ENCODE measurements around the gene ELSPBP1. TPM values are rescaled to one million over a fixed set of nuclear protein-coding genes. Genes with fewer than 3 reads are reported as not detected.
"Not testable (repeated sequence)": the region's sequence is repeated elsewhere in the genome, so short reads cannot be mapped to it uniquely, and the experiment has no call there.

ELSPBP1 gene
- total RNA-seq, 1 donor: not detected

DNA sequence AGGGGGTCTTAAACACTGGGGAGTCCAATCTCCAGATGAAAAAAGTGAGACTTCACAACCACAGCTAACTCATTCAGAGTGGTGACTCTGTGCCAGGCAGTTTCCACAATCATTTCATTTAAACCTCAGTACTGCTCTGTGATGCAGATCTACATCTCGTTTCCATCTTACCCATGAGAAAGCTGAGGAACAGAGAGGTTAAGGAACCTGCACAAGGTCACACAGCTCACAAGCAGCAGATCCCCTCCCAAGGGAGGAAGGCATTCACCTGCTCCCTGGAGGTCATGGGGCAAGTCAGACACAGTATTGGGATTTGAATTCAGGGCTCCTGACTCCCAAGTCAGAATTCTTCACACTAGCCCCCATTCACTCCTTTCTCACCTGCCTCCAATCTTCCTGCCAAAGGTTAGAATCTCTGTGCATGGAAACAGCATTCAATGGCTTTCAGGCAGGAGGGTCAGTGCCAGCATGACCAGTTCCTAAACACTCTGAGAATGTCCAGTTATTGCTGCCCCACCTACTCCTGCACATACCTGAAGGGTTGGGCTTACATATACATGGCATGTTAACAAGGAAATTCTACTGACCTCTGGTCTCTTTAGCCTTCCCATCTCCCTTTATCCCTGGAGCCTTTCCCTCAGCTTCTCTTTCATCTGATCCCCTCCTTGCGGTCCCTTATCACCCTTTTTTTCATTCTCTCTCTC is 47.6 kb downstream of the ELSPBP1 start:
- no peak for DNase-seq (ENCODE audit: low read depth in 2 of 3, low spot score in 2 of 3)

DNA sequence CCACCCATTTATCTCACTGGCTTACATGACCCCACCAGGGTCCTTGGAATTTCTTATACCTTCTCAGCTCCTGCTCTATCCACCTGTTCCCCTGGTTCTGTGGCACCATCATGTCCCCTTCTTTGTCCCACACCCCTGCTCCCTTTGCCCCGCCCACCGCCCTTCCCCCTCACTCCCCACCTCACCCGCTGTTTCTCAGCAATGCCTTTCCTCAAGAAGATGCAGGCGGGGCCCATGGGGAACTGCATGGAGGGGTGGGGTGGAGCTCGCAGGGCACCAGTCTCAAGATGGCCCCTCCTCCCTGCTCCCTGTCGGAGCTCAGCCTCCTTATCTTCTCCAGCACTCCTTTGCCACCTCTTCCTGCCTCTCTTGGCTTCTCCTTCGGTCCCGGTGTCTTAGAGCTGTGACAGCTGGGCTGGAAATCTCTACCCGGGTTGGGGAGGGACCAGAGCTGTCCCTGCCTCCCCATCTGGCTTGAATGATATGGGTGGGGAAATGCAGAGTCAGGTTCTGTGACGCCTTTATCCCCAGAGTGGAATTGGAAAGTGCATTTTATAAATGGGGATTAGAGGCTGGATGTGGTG is 49.3 kb downstream of the ELSPBP1 start, which contains the start of gene CABP5:
Gene CABP5 (minus strand): TSS at position 405 of the 584 bp plus-strand sequence. CDS start 157 bp downstream, at position 248.
- peak in 1 of 3 donors; percentile 3 for DNase-seq (ENCODE audit: low read depth in 2 of 3, low spot score in 2 of 3)

DNA sequence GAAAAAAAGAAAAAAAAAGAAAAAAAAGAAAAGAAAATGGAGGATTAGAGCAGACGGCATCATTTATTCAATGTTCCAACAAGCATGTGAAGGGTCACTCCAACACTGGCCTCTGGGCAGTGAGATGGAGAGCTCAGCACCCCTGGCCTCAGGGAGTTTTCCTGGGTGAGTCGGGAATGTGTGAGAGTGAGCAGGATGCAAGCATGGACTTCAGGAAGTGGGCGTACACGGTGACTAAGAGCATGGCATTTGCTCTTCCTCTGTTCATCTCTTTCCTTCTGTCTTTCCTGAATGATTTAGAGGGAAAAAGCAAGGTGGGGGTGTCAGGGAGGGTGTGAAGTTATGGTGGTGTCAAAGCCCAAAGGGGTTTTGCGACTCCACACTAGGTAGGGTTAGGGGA is 50.1 kb downstream of the ELSPBP1 start:
- DNase-seq (ENCODE audit: low read depth in 2 of 3, low spot score in 2 of 3): no peak

DNA sequence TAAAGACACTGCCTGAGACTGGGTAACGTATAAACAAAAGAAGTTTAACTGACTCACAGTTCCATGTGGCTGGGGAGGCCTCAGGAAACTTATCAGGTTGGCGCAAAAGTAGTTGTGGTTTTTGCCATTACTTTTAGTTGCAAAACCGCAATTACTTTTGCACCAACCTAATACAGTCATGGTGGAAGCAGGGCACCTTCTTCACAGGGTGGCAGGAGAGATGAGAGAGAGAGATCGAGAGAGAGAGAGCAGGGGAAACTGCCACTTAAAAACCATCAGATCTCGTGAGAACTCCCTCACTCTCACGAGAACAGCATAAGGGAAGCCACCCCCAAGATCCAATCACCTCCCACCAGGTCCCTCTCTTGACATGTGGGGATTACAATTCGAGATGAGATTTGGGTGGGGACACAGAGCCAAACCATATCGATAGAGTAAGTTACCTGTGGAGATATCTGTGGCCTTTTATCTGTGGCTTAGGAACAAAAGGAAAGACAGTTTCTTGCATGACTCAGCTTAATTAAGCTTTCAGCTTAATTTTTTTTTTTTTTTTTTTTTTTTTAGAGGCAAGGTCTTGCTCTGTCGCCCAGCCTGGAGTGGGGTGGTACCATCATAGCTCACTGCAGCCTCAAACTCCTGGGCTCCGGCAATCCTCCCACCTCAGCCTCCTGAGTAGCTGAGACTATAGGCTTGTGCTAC is 57.1 kb downstream of the ELSPBP1 start:
- DNase-seq (ENCODE audit: low read depth in 2 of 3, low spot score in 2 of 3): peak in 2 of 3 donors; percentile 22 to 45

DNA sequence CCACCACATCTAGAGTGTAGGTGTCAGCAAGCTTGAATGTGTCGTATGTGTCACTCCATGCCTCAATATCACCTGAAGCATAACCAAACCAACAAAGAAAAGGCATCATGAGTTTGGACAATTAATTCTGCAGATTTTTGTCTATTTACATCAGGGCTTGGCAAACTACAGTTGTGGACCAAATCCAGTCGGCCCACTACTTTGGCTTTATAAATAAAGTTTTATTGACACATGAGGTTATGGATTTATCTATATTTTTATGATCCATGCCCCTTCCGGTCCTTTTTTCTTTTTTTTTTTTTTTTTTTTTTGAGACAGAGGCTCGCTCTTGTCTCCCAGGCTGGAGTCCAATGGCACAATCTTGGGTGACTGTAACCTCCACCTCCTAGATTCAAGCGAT is 58.6 kb downstream of the ELSPBP1 start:
- DNase-seq (ENCODE audit: low read depth in 2 of 3, low spot score in 2 of 3): no peak

DNA sequence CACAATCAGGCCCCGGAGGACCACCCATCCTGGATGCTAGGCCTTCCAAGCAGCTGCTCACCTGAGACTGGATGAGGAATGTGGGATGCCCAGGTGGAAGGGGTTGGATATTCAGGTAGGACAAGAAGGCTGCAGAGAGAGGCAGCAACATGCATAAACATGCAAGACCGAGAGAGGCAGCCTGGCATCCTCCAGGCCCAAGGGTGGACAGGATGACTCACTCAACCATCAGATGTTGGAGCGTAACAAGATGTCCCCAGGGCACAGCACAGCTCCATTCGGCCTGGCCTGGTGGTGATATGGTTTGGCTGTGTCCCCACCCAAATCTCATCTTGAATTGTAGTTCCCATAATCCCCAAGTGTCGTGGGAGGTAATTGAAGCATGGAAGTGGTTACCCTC is 59.4 kb downstream of the ELSPBP1 start:
- DNase-seq (ENCODE audit: low read depth in 2 of 3, low spot score in 2 of 3): no peak

DNA sequence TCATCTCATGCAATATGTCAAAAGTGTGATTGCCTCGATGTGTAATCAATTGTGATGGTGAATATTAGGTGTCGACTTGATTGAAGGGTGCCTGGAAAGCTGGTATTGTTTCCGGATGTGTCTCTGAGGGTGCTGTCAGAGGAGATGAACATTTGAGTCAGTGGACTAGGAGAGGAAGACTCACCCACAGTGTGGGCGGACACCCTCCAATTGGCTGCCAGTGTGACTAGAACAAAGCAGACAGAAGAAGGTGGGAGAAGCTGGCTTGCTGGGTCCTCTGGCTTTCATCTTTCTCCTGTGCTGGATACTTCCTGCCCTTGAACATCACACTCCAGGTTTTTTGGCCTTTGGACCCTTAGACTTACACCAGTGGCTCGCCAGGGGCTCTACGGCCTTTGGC is 64.9 kb downstream of the ELSPBP1 start:
- DNase-seq (ENCODE audit: low read depth in 2 of 3, low spot score in 2 of 3): no peak

DNA sequence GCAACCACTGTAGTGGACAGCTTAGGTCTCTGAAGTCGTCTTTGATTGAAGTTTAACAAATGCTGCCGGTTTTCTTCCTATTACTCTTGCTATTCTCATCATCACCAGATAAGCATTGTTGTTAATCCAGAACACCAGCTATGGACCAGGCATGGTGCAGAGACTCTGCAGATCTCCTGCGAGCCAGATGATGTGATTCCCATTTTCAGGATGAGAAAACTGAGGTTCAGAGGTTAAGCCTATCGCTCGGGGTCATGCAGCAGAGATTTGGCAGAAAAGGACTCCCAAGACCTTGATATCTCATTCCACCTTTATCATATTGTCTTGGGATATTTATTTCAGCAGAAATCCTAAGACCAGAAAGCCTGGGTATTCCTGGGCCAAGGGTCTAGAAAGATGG is 65.9 kb downstream of the ELSPBP1 start:
- DNase-seq (ENCODE audit: low read depth in 2 of 3, low spot score in 2 of 3): no peak

DNA sequence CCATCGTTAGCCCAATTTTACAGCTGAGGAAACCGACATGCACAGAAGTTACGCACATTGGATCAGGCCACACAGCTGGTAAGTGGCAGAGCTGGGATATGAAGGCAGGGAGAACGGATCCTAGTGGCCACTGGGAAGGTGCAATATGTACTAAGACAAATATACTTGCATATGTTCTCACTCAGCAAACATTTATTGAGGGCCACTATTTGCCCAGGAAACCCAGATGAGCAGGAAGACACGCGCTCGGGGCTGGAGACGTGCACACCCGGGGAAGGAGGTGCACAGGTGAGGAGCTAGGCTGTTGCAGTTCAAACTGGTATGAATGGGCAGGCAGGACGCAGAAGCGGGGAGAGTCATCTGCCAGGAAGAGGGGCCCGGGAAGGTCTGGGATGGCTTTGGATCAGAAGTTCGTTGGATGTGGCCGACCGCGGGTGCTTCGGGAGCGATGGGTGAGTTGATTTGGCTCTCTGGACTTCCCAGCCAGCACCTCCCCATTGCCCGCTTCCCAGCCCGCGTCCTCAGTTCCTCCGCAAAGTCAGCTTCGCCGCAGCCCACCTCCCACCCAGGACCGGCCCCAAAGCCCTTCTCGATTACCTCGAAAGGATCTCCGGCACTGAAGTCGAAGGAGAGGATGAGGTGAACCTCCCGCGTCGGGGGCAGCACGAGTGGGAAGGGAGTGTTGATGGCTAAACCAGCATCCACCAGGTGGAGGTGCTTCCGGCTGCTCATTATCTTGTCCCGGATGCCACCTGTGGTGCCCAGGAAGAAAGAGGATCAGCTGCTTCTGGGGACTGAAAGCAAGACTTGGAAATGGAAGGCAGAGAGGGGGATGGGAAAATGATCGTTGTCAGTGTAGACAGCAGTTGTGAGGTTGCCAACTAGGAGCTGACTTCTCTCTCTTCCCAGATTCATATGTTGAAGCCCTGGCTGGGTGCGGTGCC is 67.2 kb downstream of the ELSPBP1 start:
- no peak for DNase-seq (ENCODE audit: low read depth in 2 of 3, low spot score in 2 of 3)

DNA sequence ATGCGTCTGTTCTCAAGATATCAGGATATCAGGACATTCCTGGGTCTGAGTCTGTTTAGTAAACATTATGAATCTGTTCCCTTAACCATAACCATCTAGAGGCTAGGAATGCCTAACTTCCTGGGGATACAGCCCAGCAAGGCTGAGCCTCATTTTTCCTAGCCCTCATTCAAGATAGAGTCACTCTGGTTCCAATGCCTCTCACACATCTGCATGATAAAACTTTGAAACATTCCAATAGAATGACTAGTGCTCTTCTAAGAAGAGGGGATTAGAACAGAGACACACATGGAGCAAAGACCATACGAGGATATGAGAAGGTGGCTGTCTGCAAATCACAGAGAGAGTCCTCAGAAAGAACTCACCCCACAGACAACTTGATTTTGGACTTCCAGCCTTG is 70.1 kb downstream of the ELSPBP1 start:
- DNase-seq (ENCODE audit: low read depth in 2 of 3, low spot score in 2 of 3): no peak

DNA sequence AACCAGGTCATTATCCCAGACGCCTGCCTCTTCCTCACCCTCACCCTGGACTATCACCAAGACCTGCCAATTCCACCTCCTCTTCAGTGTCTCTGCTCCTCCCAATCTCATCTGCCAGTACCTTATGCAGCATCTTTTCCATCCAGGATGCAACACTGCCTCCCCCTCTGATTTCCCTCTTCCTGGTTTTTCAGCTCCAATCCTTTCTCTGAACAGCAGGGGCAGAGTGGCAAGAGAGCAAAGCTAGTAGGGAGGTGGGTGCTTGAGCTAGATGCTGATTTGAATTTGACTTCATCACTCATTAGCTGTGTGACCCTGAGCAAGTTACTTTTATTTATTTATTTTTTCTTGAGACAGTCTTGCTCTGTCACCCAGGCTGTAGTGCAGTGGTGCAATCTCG is 75.0 kb downstream of the ELSPBP1 start:
- no peak for DNase-seq (ENCODE audit: low read depth in 2 of 3, low spot score in 2 of 3)

DNA sequence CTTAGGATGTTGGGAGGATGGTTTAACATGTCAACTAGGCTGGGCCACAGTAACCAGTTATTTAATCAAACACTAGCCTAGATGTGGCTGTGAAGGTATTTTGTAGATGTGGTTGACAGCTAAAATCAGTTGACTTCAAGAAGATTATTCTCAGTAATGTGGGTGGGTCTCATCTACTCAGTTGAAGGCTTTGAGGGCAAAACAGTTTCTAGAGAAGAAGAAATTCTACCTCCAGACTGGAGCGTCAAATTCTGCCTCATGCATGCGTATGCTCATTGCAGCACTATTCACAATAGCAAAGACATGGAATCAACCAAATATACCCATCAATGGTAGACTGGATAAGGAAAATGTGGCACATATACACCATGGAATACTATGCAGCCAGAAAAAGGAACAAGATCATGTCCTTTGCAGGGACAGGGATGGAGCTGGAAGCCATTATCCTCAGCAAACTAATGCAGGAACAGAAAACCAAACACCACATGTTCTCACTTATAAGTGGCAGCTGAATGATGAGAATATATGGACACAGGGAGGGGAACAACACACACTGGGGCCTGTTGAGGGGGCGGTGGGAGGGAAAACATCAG is 75.8 kb downstream of the ELSPBP1 start:
- not testable (repeated sequence) for DNase-seq (ENCODE audit: low read depth in 2 of 3, low spot score in 2 of 3)

Other genes with a start within 250 kb of the ELSPBP1 start
- gene NOP53, start 249.1 kb upstream of the ELSPBP1 start, total RNA-seq: 308 TPM
- 77.6 TPM for gene SELENOW, start 215.9 kb upstream of the ELSPBP1 start, total RNA-seq
- gene TPRX1, start 190.1 kb upstream of the ELSPBP1 start, total RNA-seq: not detected
- not detected for gene CRX, start 172.7 kb upstream of the ELSPBP1 start, total RNA-seq
- gene TPRX2, start 135.4 kb upstream of the ELSPBP1 start, total RNA-seq: not detected
- gene SULT2A1, start 108.3 kb upstream of the ELSPBP1 start, total RNA-seq: not detected
- gene BSPH1, start 2.5 kb upstream of the ELSPBP1 start, total RNA-seq: not detected
- not detected for gene CABP5, start 49.4 kb downstream of the ELSPBP1 start, total RNA-seq
- 1.9 TPM for gene PLA2G4C, start 116.2 kb downstream of the ELSPBP1 start, total RNA-seq
- 42.8 TPM for gene LIG1, start 175.7 kb downstream of the ELSPBP1 start, total RNA-seq
- 6.5 TPM for gene ZSWIM9, start 176.0 kb downstream of the ELSPBP1 start, total RNA-seq

All from hematopoietic multipotent progenitor cell (in vitro differentiated cells).